HCT116 (cell line): ENCODE measurements around the gene U2AF1L4. TPM values are rescaled to one million over a fixed set of nuclear protein-coding genes. Genes with fewer than 3 reads are reported as not detected.

Source experiments
- ATAC-seq: fragments of 200-7000 bp; cut with Tn5 transposase; 2 replicates; pipeline ENCODE4 v1.9.1; 2020; ENCODE audit warnings: mild to moderate bottlenecking, moderate library complexity
- BruUV-seq: library from RNA; stranded (reverse); fragments of 400-500 nt; replicated peaks from 2 replicates; lab custom pipeline; 2021; lab: Mats Ljungman, UMichigan
- CTCF ChIA-PET: fragments of 300-600 bp; sonication (Branson Sonifier 250); formaldehyde crosslinking; loops from one replicate; lab custom pipeline; 2021; ENCODE audit warnings: antibody characterized with exemption; lab: Charles Lee
- POLR2A ChIA-PET: fragments of 300-600, 350-600 bp; sonication (Branson Sonifier 250); formaldehyde crosslinking; loops from one replicate; lab custom pipeline; 2021; ENCODE audit warnings: antibody characterized with exemption; lab: Charles Lee
- RAD21 ChIA-PET, 2 experiments: fragments of 300-600 bp; sonication (Branson Sonifier 250); formaldehyde crosslinking; loops; one replicate each; lab custom pipeline; 2023; ENCODE audit warnings: low total read pairs in 2 of 2; ENCODE audit not compliant: uncharacterized antibody in 2 of 2, unreplicated experiment in 2 of 2, low non-redundant PET in 1 of 2; lab: Charles Lee
- DNase-seq: peaks from one replicate; pipeline ENCODE4 v3.0.0-alpha.2; 2010; ENCODE audit warnings: low read depth, low spot score
- H2AFZ ChIP-seq: fragments of 200-600 bp; shearing (Covaris generic), sonication (generic); 2 replicates; pipeline ENCODE4 v1.6.1; 2017; ENCODE audit warnings: low read depth, mixed run types, mixed read lengths, antibody characterized with exemption, low read length; ENCODE audit not compliant: poor library complexity, severe bottlenecking
- H3K27ac ChIP-seq: 2 replicates; pipeline ENCODE4 v1.5.1; 2012; ENCODE audit warnings: low read depth, low read length
- H3K27me3 ChIP-seq: fragments of 200-600 bp; sonication (generic); 2 replicates; pipeline ENCODE4 v1.6.1; 2016; ENCODE audit warnings: mixed run types, low read length, mixed read lengths; ENCODE audit not compliant: insufficient read depth
- H3K36me3 ChIP-seq, 2 experiments: fragments of 200-500 bp in 1 of 2; fragments of 200-600 bp in 1 of 2; sonication (Bioruptor generic) in 1 of 2; sonication (generic) in 1 of 2; 2 replicates each; pipeline versions ENCODE4 v1.5.1 to v1.6.1; 2014 to 2016; ENCODE audit warnings: low read length in 2 of 2, inconsistent platforms in 1 of 2, mixed read lengths in 1 of 2, mixed run types in 1 of 2; ENCODE audit not compliant: insufficient read depth in 2 of 2, control insufficient read depth in 1 of 2
- H3K4me1 ChIP-seq, 2 experiments: fragments of 200-600 bp in 1 of 2; sonication (generic) in 1 of 2; 2 replicates each; pipeline versions ENCODE4 v1.5.1 to v1.6.1; 2012 to 2017; ENCODE audit warnings: low read length in 2 of 2, inconsistent platforms in 1 of 2, mild to moderate bottlenecking in 1 of 2, mixed read lengths in 1 of 2, mixed run types in 1 of 2, moderate library complexity in 1 of 2; ENCODE audit not compliant: insufficient read depth in 2 of 2, control insufficient read depth in 1 of 2
- H3K4me2 ChIP-seq: fragments of 200-600 bp; sonication (generic); 2 replicates; pipeline ENCODE4 v1.6.1; 2017; ENCODE audit warnings: mixed run types, low read length, mixed read lengths
- H3K4me3 ChIP-seq, 2 experiments: fragments of 200-600 bp in 1 of 2; sonication (generic) in 1 of 2; replicated peaks in 1 of 2; 2 replicates each; pipeline ENCODE4 v1.5.1; 2011 to 2016; ENCODE audit warnings: low read length in 2 of 2, control low read depth in 1 of 2, low read depth in 1 of 2, mild to moderate bottlenecking in 1 of 2, mixed read lengths in 1 of 2, mixed run types in 1 of 2
- H3K79me2 ChIP-seq: fragments of 200-600 bp; sonication (generic); 2 replicates; pipeline ENCODE4 v1.6.1; 2017; ENCODE audit warnings: mild to moderate bottlenecking, mixed run types, low read length, moderate library complexity, mixed read lengths; ENCODE audit not compliant: insufficient read depth
- H3K9ac ChIP-seq: fragments of 200-600 bp; sonication (generic); 2 replicates; pipeline ENCODE4 v1.6.1; 2016; ENCODE audit warnings: low read length, mixed read lengths
- H3K9me2 ChIP-seq: fragments of 200-600 bp; sonication (generic), shearing (Covaris generic); 2 replicates; pipeline ENCODE4 v1.6.1; 2017; ENCODE audit warnings: mixed run types, mild to moderate bottlenecking, moderate library complexity; ENCODE audit not compliant: insufficient read depth
- H3K9me3 ChIP-seq, 2 experiments: fragments of 200-500 bp in 1 of 2; fragments of 200-600 bp in 1 of 2; sonication (Bioruptor generic) in 1 of 2; sonication (generic) in 1 of 2; 2 replicates each; pipeline ENCODE4 v1.6.1; 2014 to 2017; ENCODE audit warnings: low read length in 2 of 2, mixed read lengths in 2 of 2, inconsistent platforms in 1 of 2, low read depth in 1 of 2, mild to moderate bottlenecking in 1 of 2, mixed run types in 1 of 2, moderate library complexity in 1 of 2; ENCODE audit not compliant: control insufficient read depth in 1 of 2, insufficient read depth in 1 of 2
- H4K20me1 ChIP-seq: fragments of 200-600 bp; sonication (generic), shearing (Covaris generic); 2 replicates; pipeline ENCODE4 v1.6.1; 2017; ENCODE audit warnings: mixed run types, mild to moderate bottlenecking, moderate library complexity; ENCODE audit not compliant: insufficient read depth
- ATF3 ChIP-seq: IDR thresholded peaks from 2 replicates; pipeline ENCODE4 v1.6.1; 2012
- CEBPB ChIP-seq: IDR thresholded peaks from 2 replicates; pipeline ENCODE4 v1.6.1; 2012; ENCODE audit warnings: low read depth
- EGR1 ChIP-seq: IDR thresholded peaks from 2 replicates; pipeline ENCODE4 v1.6.1; 2012; ENCODE audit warnings: low read depth
- EZH2 ChIP-seq: fragments of 200-600 bp; sonication (generic); IDR thresholded peaks from 2 replicates; pipeline ENCODE4 v1.6.1; 2017; ENCODE audit warnings: antibody characterized with exemption, mixed run types
- FOSL1 ChIP-seq: IDR thresholded peaks from 2 replicates; pipeline ENCODE4 v1.6.1; 2012; ENCODE audit warnings: low read depth
- JUND ChIP-seq: IDR thresholded peaks from 2 replicates; pipeline ENCODE4 v1.6.1; 2012
- POLR2A ChIP-seq: IDR thresholded peaks from 2 replicates; pipeline ENCODE4 v1.7.0; 2011; ENCODE audit warnings: borderline replicate concordance; ENCODE audit not compliant: insufficient read depth, insufficient read length; ENCODE audit errors: extremely low read depth
- POLR2AphosphoS5 ChIP-seq: IDR thresholded peaks from 2 replicates; pipeline ENCODE4 v1.6.1; 2011; ENCODE audit warnings: mild to moderate bottlenecking, low read depth, low read length, moderate library complexity
- RAD21 ChIP-seq: IDR thresholded peaks from 2 replicates; pipeline ENCODE4 v1.6.1; 2012; ENCODE audit warnings: low read depth, mild to moderate bottlenecking
- SIN3A ChIP-seq: IDR thresholded peaks from 2 replicates; pipeline ENCODE4 v1.6.1; 2012; ENCODE audit warnings: low read depth
- SP1 ChIP-seq: IDR thresholded peaks from 2 replicates; pipeline ENCODE4 v1.6.1; 2012; ENCODE audit warnings: low read depth
- SRF ChIP-seq: IDR thresholded peaks from 2 replicates; pipeline ENCODE4 v1.6.1; 2012; ENCODE audit warnings: low read depth
- YY1 ChIP-seq: IDR thresholded peaks from 2 replicates; pipeline ENCODE4 v1.6.1; 2011; ENCODE audit warnings: low read length, low read depth, moderate library complexity, mild to moderate bottlenecking; ENCODE audit not compliant: insufficient replicate concordance; ENCODE audit errors: extremely low read depth
- ZFX ChIP-seq: fragments of 450-650 bp; IDR thresholded peaks from 2 replicates; pipeline ENCODE4 v1.6.1; 2017
- ZNF274 ChIP-seq: fragments of 200-500 bp; sonication (Bioruptor generic); IDR thresholded peaks from 2 replicates; pipeline ENCODE4 v1.6.1; 2014; ENCODE audit warnings: mild to moderate bottlenecking, low read depth, low read length, inconsistent platforms
- intact Hi-C: fragments of 100-400 bp; cut with micrococcal nuclease; formaldehyde crosslinking; loops from 2 replicates; pipeline ENCODE4 v1.10.0; 2022
- total RNA-seq: library from RNA; stranded (reverse); gene quantifications from one replicate; pipeline ENCODE4 v1.2.1, GENCODE V29; 2021; ENCODE audit not compliant: unreplicated experiment
- TF ChIP-seq, protein P1 (sequence below), 3 experiments: fragments of 200-600 bp in 1 of 3; sonication (generic) in 1 of 3; IDR thresholded peaks in 2 of 3; conservative IDR thresholded peaks in 1 of 3; 2 replicates each; pipeline ENCODE4 v1.5.1; 2012 to 2017; ENCODE audit warnings: low read depth in 2 of 3, low read length in 2 of 3, antibody characterized with exemption in 1 of 3, borderline replicate concordance in 1 of 3, control low read depth in 1 of 3, mild to moderate bottlenecking in 1 of 3, mixed read lengths in 1 of 3, mixed run types in 1 of 3, moderate library complexity in 1 of 3; ENCODE audit not compliant: insufficient read depth in 1 of 3
- TF ChIP-seq, protein P2 (sequence below): IDR thresholded peaks from 2 replicates; pipeline ENCODE4 v1.6.1; 2012

U2AF1L4 gene
- total RNA-seq, 1 experiment from 2014 or later = 15.6 TPM

DNA sequence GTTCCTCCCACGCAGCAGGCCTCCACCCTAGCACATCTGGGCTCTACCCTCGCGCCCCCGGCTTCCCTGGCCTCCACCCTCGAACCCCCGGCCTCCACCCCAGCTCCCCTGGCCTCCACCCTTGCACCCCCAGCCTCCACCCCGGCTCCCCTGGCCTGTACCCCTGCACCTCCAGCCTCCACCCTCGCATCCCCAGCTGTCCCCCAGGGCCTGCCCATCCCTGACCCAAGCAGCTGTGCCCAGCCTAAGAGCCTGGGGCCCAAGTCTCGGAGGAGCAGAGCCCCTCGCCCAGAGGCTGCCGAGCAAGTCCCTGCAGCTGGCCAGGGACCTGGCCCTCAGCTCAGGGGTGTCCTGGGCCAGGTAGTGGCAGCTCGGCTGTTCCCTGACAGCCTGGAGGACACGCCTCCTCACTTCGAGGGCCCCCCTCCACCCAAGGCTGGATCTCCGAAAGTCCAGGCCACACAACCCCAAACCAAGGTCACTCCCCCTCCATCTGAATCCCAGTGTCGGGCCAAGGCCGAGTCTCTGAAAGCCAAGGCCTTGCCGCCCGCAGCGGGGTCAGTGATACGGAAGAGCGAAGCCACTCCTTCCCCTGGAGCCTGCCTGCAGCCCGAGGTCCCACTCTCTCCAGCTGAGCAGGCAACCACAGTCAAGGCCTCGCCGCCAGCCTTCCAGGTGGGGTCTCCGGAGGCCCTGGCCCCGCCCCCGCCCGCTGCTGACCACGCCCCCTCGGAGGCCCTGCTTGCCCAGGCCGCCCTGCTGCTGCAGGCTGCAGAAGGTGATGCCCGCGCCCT is 22.3 kb upstream of the U2AF1L4 start:
- H3K79me2 ChIP-seq = no peaks in the 10 kb centered on the region
- CTCF ChIA-PET = no interaction called here
- no peaks in the 10 kb centered on the region for H3K9me3 ChIP-seq
- ATAC-seq = peak; percentile 49; the same call in 1 of the 2 replicates
- H3K27me3 ChIP-seq = no peaks in the 10 kb centered on the region
- intact Hi-C loops = no loop called here
- no TSS peak for BruUV-seq
- no peaks in the 10 kb centered on the region for H3K4me1 ChIP-seq
- no peaks in the 10 kb centered on the region for H4K20me1 ChIP-seq
- H3K36me3 ChIP-seq = peaks cover 0 to 9% of the 10 kb centered on the region in 2 experiments; a peak in 1 of 4 replicates
- H3K27ac ChIP-seq = no peak overlapping the region
- H3K9me2 ChIP-seq = no peaks in the 10 kb centered on the region
- no peak for TF ChIP-seq RAD21
- no peak for TF ChIP-seq SRF
- no peak for TF ChIP-seq JUND
- no peak for TF ChIP-seq ATF3
- TF ChIP-seq SP1 = no peak
- TF ChIP-seq SIN3A = no peak
- no peak for TF ChIP-seq ZFX
- no peak for TF ChIP-seq POLR2A
- TF ChIP-seq, all 23 proteins: peak for 0
- POLR2A ChIA-PET = interaction anchor here (1.1 kb wide), 1 partner anchor 10 kb away, joined by 3 read pairs; the partner anchor contains the start of gene HSPB6
- H3K4me2 ChIP-seq = no peak overlapping the region
- H2AFZ ChIP-seq = no peak overlapping the region
- no peak overlapping the region for H3K4me3 ChIP-seq
- DNase-seq = no peak
- RAD21 ChIA-PET = no interaction called here
- H3K9ac ChIP-seq = no peak overlapping the region

GRCh38 chr19:35766571-35767104 is 21.4 kb upstream of the U2AF1L4 start:
- H3K4me2 ChIP-seq = no peak overlapping the region
- no peak for TF ChIP-seq RAD21
- TF ChIP-seq, protein P1, sequence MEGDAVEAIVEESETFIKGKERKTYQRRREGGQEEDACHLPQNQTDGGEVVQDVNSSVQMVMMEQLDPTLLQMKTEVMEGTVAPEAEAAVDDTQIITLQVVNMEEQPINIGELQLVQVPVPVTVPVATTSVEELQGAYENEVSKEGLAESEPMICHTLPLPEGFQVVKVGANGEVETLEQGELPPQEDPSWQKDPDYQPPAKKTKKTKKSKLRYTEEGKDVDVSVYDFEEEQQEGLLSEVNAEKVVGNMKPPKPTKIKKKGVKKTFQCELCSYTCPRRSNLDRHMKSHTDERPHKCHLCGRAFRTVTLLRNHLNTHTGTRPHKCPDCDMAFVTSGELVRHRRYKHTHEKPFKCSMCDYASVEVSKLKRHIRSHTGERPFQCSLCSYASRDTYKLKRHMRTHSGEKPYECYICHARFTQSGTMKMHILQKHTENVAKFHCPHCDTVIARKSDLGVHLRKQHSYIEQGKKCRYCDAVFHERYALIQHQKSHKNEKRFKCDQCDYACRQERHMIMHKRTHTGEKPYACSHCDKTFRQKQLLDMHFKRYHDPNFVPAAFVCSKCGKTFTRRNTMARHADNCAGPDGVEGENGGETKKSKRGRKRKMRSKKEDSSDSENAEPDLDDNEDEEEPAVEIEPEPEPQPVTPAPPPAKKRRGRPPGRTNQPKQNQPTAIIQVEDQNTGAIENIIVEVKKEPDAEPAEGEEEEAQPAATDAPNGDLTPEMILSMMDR (IDR thresholded peaks at IDR 0.05 in 2 of 3, conservative IDR thresholded peaks at IDR 0.05 in 1 of 3; ENCODE audit: borderline replicate concordance in 1 of 3, insufficient read depth in 1 of 3, low read depth in 2 of 3, low read length in 2 of 3) = no peak
- TF ChIP-seq EGR1 = no peak
- no peak for TF ChIP-seq CEBPB
- TF ChIP-seq YY1 = no peak
- no peak for TF ChIP-seq POLR2AphosphoS5
- TF ChIP-seq JUND = no peak
- TF ChIP-seq ATF3 = no peak
- no peak for TF ChIP-seq ZNF274
- TF ChIP-seq, protein P2, sequence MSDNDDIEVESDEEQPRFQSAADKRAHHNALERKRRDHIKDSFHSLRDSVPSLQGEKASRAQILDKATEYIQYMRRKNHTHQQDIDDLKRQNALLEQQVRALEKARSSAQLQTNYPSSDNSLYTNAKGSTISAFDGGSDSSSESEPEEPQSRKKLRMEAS = no peak
- no peak for TF ChIP-seq POLR2A
- TF ChIP-seq ZFX = no peak
- no peak for TF ChIP-seq SP1
- TF ChIP-seq EZH2 = no peak
- no peak for TF ChIP-seq FOSL1
- TF ChIP-seq, all 23 proteins: peak for 0
- no peaks in the 10 kb centered on the region for H3K9me2 ChIP-seq
- intact Hi-C loops = no loop called here
- RAD21 ChIA-PET = no interaction called here
- H3K36me3 ChIP-seq = peaks cover 0 to 12% of the 10 kb centered on the region in 2 experiments; a peak in 1 of 4 replicates
- CTCF ChIA-PET = no interaction called here
- H3K4me1 ChIP-seq = no peaks in the 10 kb centered on the region
- H3K9ac ChIP-seq = no peak overlapping the region
- H3K27ac ChIP-seq = no peak overlapping the region
- BruUV-seq = no TSS peak
- no peak overlapping the region for H2AFZ ChIP-seq
- no peaks in the 10 kb centered on the region for H3K27me3 ChIP-seq
- no peak overlapping the region for H3K4me3 ChIP-seq
- H3K9me3 ChIP-seq = no peaks in the 10 kb centered on the region
- DNase-seq (no peak), ATAC-seq (no peak)
- H4K20me1 ChIP-seq = no peaks in the 10 kb centered on the region
- H3K79me2 ChIP-seq = no peaks in the 10 kb centered on the region
- POLR2A ChIA-PET = interaction anchor here (0.6 to 1.1 kb wide), 2 partner anchors 10 to 18 kb away, joined by 3 to 4 read pairs; partner anchors contain the start of gene HSPB6
